Measurements from ENCODE around the gene ISOC2.
"Not testable (repeated sequence)": the region's sequence is repeated elsewhere in the genome, so short reads cannot be mapped to it uniquely, and the experiment has no call there.

Gene ISOC2

DNA sequence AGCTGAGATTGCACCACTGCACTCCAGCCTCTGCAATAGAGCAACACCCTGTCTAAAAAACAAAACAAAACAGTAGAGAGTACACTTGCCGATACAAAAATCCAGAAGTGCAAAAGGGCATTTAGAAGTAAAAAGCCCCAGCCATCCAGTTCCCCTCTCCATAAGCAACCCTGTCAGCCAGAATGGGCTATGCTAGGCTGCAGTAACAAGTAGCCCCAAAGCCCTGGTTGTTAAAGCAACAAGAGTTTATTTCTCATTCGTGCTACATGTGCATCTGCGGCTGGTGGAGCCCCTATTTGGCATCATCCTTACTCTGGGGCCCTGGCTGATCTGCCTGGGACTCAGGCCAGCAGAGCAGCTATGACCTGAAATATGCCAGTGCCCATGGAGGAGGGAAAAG, 36.9 kb downstream of the ISOC2 start:
- Histone ChIP-seq H3K9ac (ENCODE audit: low read length) (no peak overlapping the region), H3K9me3 (ENCODE audit: insufficient read depth, low read length) (0 out of 2 replicates have a peak, but pooled peaks cover 4% of the 10 kb centered on the region), H3K27ac (ENCODE audit: low read depth, low read length) (no peak overlapping the region), H3K4me3 (ENCODE audit: insufficient read depth, low read length, poor library complexity, severe bottlenecking) (no peak overlapping the region), H3K9me2 (replicated peaks; ENCODE audit: insufficient read depth, low read length) (no peaks in the 10 kb centered on the region), H3K36me3 (ENCODE audit: low read length) (no peaks in the 10 kb centered on the region), H3F3A (ENCODE audit: insufficient read depth) (no peaks in the 10 kb centered on the region), H4K20me1 (ENCODE audit: low read depth, low read length) (no peaks in the 10 kb centered on the region), H2AFZ (ENCODE audit: low read depth, low read length, severe bottlenecking) (no peak overlapping the region), H3K27me3 (ENCODE audit: low read length) (no peaks in the 10 kb centered on the region), H3K4me2 (ENCODE audit: low read depth, low read length, poor library complexity, severe bottlenecking) (no peak overlapping the region), H3K79me2 (ENCODE audit: insufficient read depth, low read length) (no peaks in the 10 kb centered on the region)
- TF ChIP-seq EZH2phosphoT487 (conservative IDR thresholded peaks at IDR 0.05; ENCODE audit: low read length) (no peak), CTCF (IDR thresholded peaks at IDR 0.05; ENCODE audit: insufficient read depth, low read length, poor library complexity, severe bottlenecking) (no peak)

DNA sequence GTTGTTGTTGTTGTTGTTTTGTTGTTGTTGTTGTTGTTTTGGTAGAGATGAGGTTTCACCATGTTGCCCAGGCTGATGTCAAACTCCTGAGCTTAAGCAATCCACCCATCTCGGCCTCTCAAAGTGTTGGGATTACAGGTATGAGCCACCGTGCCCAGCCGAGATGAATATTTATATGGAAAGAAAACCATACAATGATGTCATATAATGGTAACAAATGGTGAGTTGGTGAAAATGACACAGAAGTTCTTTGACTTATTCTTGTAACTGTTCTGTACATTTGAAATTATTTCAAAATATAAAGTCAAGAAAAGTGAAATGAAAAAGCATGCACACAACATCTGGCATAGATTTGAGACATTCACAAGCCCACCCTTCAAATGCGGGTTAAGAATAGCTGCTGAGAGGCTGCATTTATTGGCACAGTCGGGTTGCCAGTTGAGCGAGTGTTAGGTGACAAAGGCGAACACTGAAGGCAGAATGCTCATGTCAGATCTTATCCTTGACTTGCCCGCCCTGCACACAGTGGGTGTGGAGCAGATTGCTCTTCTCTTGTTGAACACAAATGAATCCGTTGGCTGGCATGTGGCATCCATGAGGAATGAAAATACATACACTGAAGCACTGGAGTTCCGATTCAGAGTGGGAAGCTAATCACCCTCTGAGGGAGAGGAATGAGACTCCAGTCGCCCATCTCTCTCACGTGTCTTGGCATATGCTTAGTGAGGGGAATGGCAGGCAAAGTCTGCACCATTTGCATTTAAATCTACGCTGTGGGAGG, 38.0 kb downstream of the ISOC2 start:
- Histone ChIP-seq H3K4me2 (ENCODE audit: low read depth, low read length, poor library complexity, severe bottlenecking) (no peak overlapping the region), H3K36me3 (ENCODE audit: low read length) (no peaks in the 10 kb centered on the region), H4K20me1 (ENCODE audit: low read depth, low read length) (no peaks in the 10 kb centered on the region), H3K4me3 (ENCODE audit: insufficient read depth, low read length, poor library complexity, severe bottlenecking) (no peak overlapping the region), H3K27me3 (ENCODE audit: low read length) (no peaks in the 10 kb centered on the region), H3K27ac (ENCODE audit: low read depth, low read length) (no peak overlapping the region), H3F3A (ENCODE audit: insufficient read depth) (no peaks in the 10 kb centered on the region), H3K79me2 (ENCODE audit: insufficient read depth, low read length) (no peaks in the 10 kb centered on the region), H2AFZ (ENCODE audit: low read depth, low read length, severe bottlenecking) (no peak overlapping the region), H3K9me2 (replicated peaks; ENCODE audit: insufficient read depth, low read length) (no peaks in the 10 kb centered on the region), H3K9ac (ENCODE audit: low read length) (no peak overlapping the region), H3K9me3 (ENCODE audit: insufficient read depth, low read length) (0 out of 2 replicates have a peak, but pooled peaks cover 5% of the 10 kb centered on the region)
- TF ChIP-seq CTCF (IDR thresholded peaks at IDR 0.05; ENCODE audit: insufficient read depth, low read length, poor library complexity, severe bottlenecking) (no peak), EZH2phosphoT487 (conservative IDR thresholded peaks at IDR 0.05; ENCODE audit: low read length) (no peak)

DNA sequence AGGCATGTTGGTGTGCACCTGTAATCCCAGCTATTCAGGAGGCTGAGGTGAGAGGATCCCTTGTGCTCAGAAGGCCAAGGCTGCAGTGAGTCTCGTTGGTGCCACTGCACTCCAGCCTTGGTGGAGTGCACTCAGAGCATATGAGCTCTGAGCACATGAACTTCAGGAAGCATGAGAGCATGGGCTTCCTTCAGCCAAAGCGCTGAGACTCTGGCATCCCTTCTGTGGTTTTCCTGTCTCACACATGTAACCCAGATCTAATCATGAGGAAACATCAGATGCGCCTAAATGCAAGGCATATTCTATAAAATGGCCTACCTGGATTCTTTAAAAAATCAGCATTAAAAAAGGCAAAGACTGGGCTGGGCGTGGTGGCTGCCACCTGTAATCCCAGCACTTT, 40.2 kb downstream of the ISOC2 start:
- H4K20me1 ChIP-seq (ENCODE audit: low read depth, low read length); H3K36me3 ChIP-seq (ENCODE audit: low read length); H3F3A ChIP-seq (ENCODE audit: insufficient read depth); H3K9ac ChIP-seq (ENCODE audit: low read length); H3K9me2 ChIP-seq (replicated peaks; ENCODE audit: insufficient read depth, low read length); H3K4me2 ChIP-seq (ENCODE audit: low read depth, low read length, poor library complexity, severe bottlenecking); H3K79me2 ChIP-seq (ENCODE audit: insufficient read depth, low read length); H3K4me3 ChIP-seq (ENCODE audit: insufficient read depth, low read length, poor library complexity, severe bottlenecking); H2AFZ ChIP-seq (ENCODE audit: low read depth, low read length, severe bottlenecking); H3K27ac ChIP-seq (ENCODE audit: low read depth, low read length); H3K27me3 ChIP-seq (ENCODE audit: low read length); H3K9me3 ChIP-seq (ENCODE audit: insufficient read depth, low read length): not testable (repeated sequence)

- Histone ChIP-seq H3K4me2 (ENCODE audit: low read depth, low read length, poor library complexity, severe bottlenecking) (no peak overlapping the region), H3K4me3 (ENCODE audit: insufficient read depth, low read length, poor library complexity, severe bottlenecking) (no peak overlapping the region), H3K27me3 (ENCODE audit: low read length) (no peaks in the 10 kb centered on the region), H2AFZ (ENCODE audit: low read depth, low read length, severe bottlenecking) (no peak overlapping the region), H3K79me2 (ENCODE audit: insufficient read depth, low read length) (no peaks in the 10 kb centered on the region), H4K20me1 (ENCODE audit: low read depth, low read length) (no peaks in the 10 kb centered on the region), H3K9ac (ENCODE audit: low read length) (no peak overlapping the region), H3K9me3 (ENCODE audit: insufficient read depth, low read length) (0 out of 2 replicates have a peak, but pooled peaks cover 5% of the 10 kb centered on the region), H3K36me3 (ENCODE audit: low read length) (no peaks in the 10 kb centered on the region), H3F3A (ENCODE audit: insufficient read depth) (no peaks in the 10 kb centered on the region), H3K9me2 (replicated peaks; ENCODE audit: insufficient read depth, low read length) (no peaks in the 10 kb centered on the region), H3K27ac (ENCODE audit: low read depth, low read length) (no peak overlapping the region)
- TF ChIP-seq CTCF (IDR thresholded peaks at IDR 0.05; ENCODE audit: insufficient read depth, low read length, poor library complexity, severe bottlenecking) (no peak), EZH2phosphoT487 (conservative IDR thresholded peaks at IDR 0.05; ENCODE audit: low read length) (no peak)
Observed at GRCh38 chr19:55419624-55420236, 41.7 kb downstream of the ISOC2 start.

Data from SU-DHL-6 (cell line).